IMR-90 (cell line): ENCODE measurements around the gene PGF. TPM values are rescaled to one million over a fixed set of nuclear protein-coding genes. Genes with fewer than 3 reads are reported as not detected.

ENCODE experiments used
- ATAC-seq: fragments of 200-7000 bp; cut with Tn5 transposase; 2 replicates; pipeline ENCODE4 v1.9.1; 2020; ENCODE audit warnings: low read depth, mild to moderate bottlenecking, moderate library complexity
- BruUV-seq: library from RNA; stranded (reverse); fragments of 400-500 nt; replicated peaks from 2 replicates; lab custom pipeline; 2021; lab: Mats Ljungman, UMichigan
- CTCF ChIA-PET: fragments of 300-600 bp; formaldehyde crosslinking; extraction: SDS; loops from one replicate; lab custom pipeline; 2021; ENCODE audit warnings: antibody characterized with exemption; lab: Yijun Ruan, JAX
- POLR2A ChIA-PET: fragments of 300-600 bp; sonication (Branson Sonifier 250); formaldehyde crosslinking; loops from one replicate; lab custom pipeline; 2022; ENCODE audit warnings: antibody characterized with exemption; ENCODE audit not compliant: unreplicated experiment; lab: Charles Lee
- DNase-seq: peaks from one replicate; pipeline ENCODE4 v3.0.0; 2013
- H2AFZ ChIP-seq: replicated peaks from 2 replicates; pipeline ENCODE3; 2013; ENCODE audit warnings: low read length, mild to moderate bottlenecking; ENCODE audit not compliant: poor library complexity
- H2AK5ac ChIP-seq: 2 replicates; pipeline ENCODE4 v1.6.1; 2013; ENCODE audit warnings: low read depth, low read length, inconsistent platforms
- H2AK9ac ChIP-seq: replicated peaks from 2 replicates; pipeline ENCODE3; 2013; ENCODE audit warnings: mild to moderate bottlenecking, low read depth, low read length, moderate library complexity; ENCODE audit not compliant: poor library complexity
- H2BK120ac ChIP-seq: 2 replicates; pipeline ENCODE4 v1.6.1; 2013; ENCODE audit warnings: low read depth, low read length, inconsistent platforms
- H2BK15ac ChIP-seq: 3 replicates; pipeline ENCODE4 v1.6.1; 2013; ENCODE audit warnings: low read depth, low read length, inconsistent platforms
- H2BK20ac ChIP-seq: 2 replicates; pipeline ENCODE4 v1.6.1; 2013; ENCODE audit warnings: low read depth, mild to moderate bottlenecking, inconsistent platforms, low read length, moderate library complexity
- H2BK5ac ChIP-seq: 2 replicates; pipeline ENCODE4 v1.6.1; 2013; ENCODE audit warnings: mild to moderate bottlenecking, low read depth, low read length, inconsistent platforms; ENCODE audit not compliant: poor library complexity, severe bottlenecking
- H3K14ac ChIP-seq: replicated peaks from 2 replicates; pipeline ENCODE4 v1.6.1; 2013; ENCODE audit warnings: low read depth, low read length, inconsistent platforms
- H3K18ac ChIP-seq: 2 replicates; pipeline ENCODE4 v1.6.1; 2013; ENCODE audit warnings: low read depth, low read length, control low read depth
- H3K23ac ChIP-seq: 2 replicates; pipeline ENCODE4 v1.6.1; 2013; ENCODE audit warnings: low read depth, low read length, inconsistent platforms
- H3K27ac ChIP-seq: 2 replicates; pipeline ENCODE4 v1.5.1; 2013; ENCODE audit warnings: mild to moderate bottlenecking, control low read depth, low read length; ENCODE audit not compliant: insufficient read depth
- H3K27me3 ChIP-seq: 2 replicates; pipeline ENCODE4 v1.6.1; 2013; ENCODE audit warnings: low read length; ENCODE audit not compliant: control insufficient read depth, insufficient read depth
- H3K36me3 ChIP-seq: 2 replicates; pipeline ENCODE4 v1.6.1; 2013; ENCODE audit warnings: low read length, mixed read lengths; ENCODE audit not compliant: control insufficient read depth, insufficient read depth
- H3K4ac ChIP-seq: 2 replicates; pipeline ENCODE4 v1.6.1; 2013; ENCODE audit warnings: low read depth, low read length, inconsistent platforms
- H3K4me1 ChIP-seq: 2 replicates; pipeline ENCODE4 v1.6.1; 2013; ENCODE audit warnings: low read length, mixed read lengths; ENCODE audit not compliant: control insufficient read depth, insufficient read depth
- H3K4me2 ChIP-seq: 2 replicates; pipeline ENCODE4 v1.6.1; 2013; ENCODE audit warnings: low read depth, mild to moderate bottlenecking, control low read depth, low read length, moderate library complexity
- H3K4me3 ChIP-seq: 2 replicates; pipeline ENCODE4 v1.5.1; 2013; ENCODE audit warnings: low read depth, mild to moderate bottlenecking, control low read depth, low read length, moderate library complexity; ENCODE audit not compliant: insufficient read depth
- H3K56ac ChIP-seq: 2 replicates; pipeline ENCODE4 v1.6.1; 2013; ENCODE audit warnings: low read length, inconsistent platforms; ENCODE audit not compliant: insufficient read depth; ENCODE audit errors: extremely low read depth
- H3K79me1 ChIP-seq, 2 experiments: 2 replicates each; pipeline ENCODE4 v1.6.1; 2013; ENCODE audit warnings: low read length in 2 of 2, inconsistent platforms in 1 of 2, low read depth in 1 of 2
- H3K9ac ChIP-seq: 2 replicates; pipeline ENCODE4 v1.6.1; 2013; ENCODE audit warnings: low read depth, low read length, control low read depth
- H3K9me1 ChIP-seq: 2 replicates; pipeline ENCODE4 v1.6.1; 2013; ENCODE audit warnings: low read length, inconsistent platforms; ENCODE audit not compliant: insufficient read depth
- H3K9me3 ChIP-seq: 2 replicates; pipeline ENCODE4 v1.6.1; 2013; ENCODE audit warnings: low read length; ENCODE audit not compliant: control insufficient read depth, insufficient read depth
- H4K20me1 ChIP-seq: 2 replicates; pipeline ENCODE4 v1.6.1; 2013; ENCODE audit warnings: low read length, inconsistent platforms; ENCODE audit not compliant: insufficient read depth
- H4K5ac ChIP-seq: 2 replicates; pipeline ENCODE4 v1.6.1; 2013; ENCODE audit warnings: mild to moderate bottlenecking, low read depth, low read length, control low read depth
- H4K8ac ChIP-seq, 2 experiments: 2 replicates each; pipeline ENCODE4 v1.6.1; 2013; ENCODE audit warnings: low read depth in 2 of 2, low read length in 2 of 2, control low read depth in 1 of 2, inconsistent platforms in 1 of 2
- H4K91ac ChIP-seq: 2 replicates; pipeline ENCODE4 v1.6.1; 2013; ENCODE audit warnings: low read depth, low read length, inconsistent platforms; ENCODE audit not compliant: insufficient read depth
- CHD1 ChIP-seq: IDR thresholded peaks from 2 replicates; pipeline ENCODE4 v1.6.1; 2012; ENCODE audit warnings: low read depth, low read length, improper control_type of control experiment
- FOS ChIP-seq: fragments of 150-350 bp; IDR thresholded peaks from 2 replicates; pipeline ENCODE4 v1.6.1; 2016; ENCODE audit warnings: low read depth, low read length
- MAFK ChIP-seq: IDR thresholded peaks from 2 replicates; pipeline ENCODE4 v1.6.1; 2012; ENCODE audit warnings: low read depth, low read length, improper control_type of control experiment
- MAZ ChIP-seq: IDR thresholded peaks from 2 replicates; pipeline ENCODE4 v1.6.1; 2012; ENCODE audit warnings: low read depth, mild to moderate bottlenecking, low read length, improper control_type of control experiment, moderate library complexity, borderline replicate concordance
- MXI1 ChIP-seq: IDR thresholded peaks from 2 replicates; pipeline ENCODE4 v1.6.1; 2012; ENCODE audit warnings: low read depth, mild to moderate bottlenecking, low read length, moderate library complexity, borderline replicate concordance
- POLR2A ChIP-seq: IDR thresholded peaks from 2 replicates; pipeline ENCODE4 v1.6.1; 2012; ENCODE audit warnings: mild to moderate bottlenecking, low read depth, low read length
- RAD21 ChIP-seq: IDR thresholded peaks from 2 replicates; pipeline ENCODE4 v1.6.1; 2012; ENCODE audit warnings: low read length, improper control_type of control experiment
- RFX5 ChIP-seq: IDR thresholded peaks from 2 replicates; pipeline ENCODE4 v1.8.0; 2012; ENCODE audit warnings: low read depth, mild to moderate bottlenecking, low read length, moderate library complexity
- SMC3 ChIP-seq: fragments of 150-350 bp; IDR thresholded peaks from 2 replicates; pipeline ENCODE4 v1.6.1; 2016; ENCODE audit warnings: low read depth, mild to moderate bottlenecking, antibody characterized with exemption, low read length, moderate library complexity
- WGBS, 2 experiments: methylation state at CpG; one replicate each; pipeline versions ENCODE4 v1.1.5 to v1.1.7; 2013; ENCODE audit warnings: missing lambda C conversion rate in 2 of 2; ENCODE audit not compliant: insufficient read length in 1 of 2; ENCODE audit errors: extremely low coverage in 2 of 2; 5-methylcytosine and 5-hydroxymethylcytosine counted together
- dilution Hi-C: fragments of 300-500 bp; cut with HindIII; formaldehyde crosslinking; loops from one replicate; pipeline ENCODE4 v1.14.3; 2018; ENCODE audit warnings: low sequenced_read_pairs; ENCODE audit not compliant: unreplicated experiment
- in situ Hi-C: fragments of 300-500 bp; cut with MboI; formaldehyde crosslinking; loops from 3 replicates; pipeline ENCODE4 v1.14.3; 2019; ENCODE audit warnings: low sequenced_read_pairs, inconsistent platforms, mixed read lengths
- intact Hi-C: fragments of 100-400 bp; cut with micrococcal nuclease; formaldehyde crosslinking; loops from 2 replicates; pipeline ENCODE4 v1.10.0; 2022
- polyA plus RNA-seq, 3 experiments: library from polyadenylated mRNA; depleted of rRNA; stranded (reverse); fragments of >200 nt; gene quantifications; 2 replicates each; pipeline ENCODE4 v1.2.3, GENCODE V29; 2012; ENCODE audit warnings: low replicate concordance in 1 of 3
- total RNA-seq: library from RNA; depleted of rRNA; stranded (reverse); fragments of >200 nt; gene quantifications from 2 replicates; pipeline ENCODE4 v1.2.3, GENCODE V29; 2012

PGF gene
- total and polyA plus RNA-seq, 2 of the 4 experiments (the other 2 are of a cell fraction): 0.36 to 0.39 TPM

- Histone ChIP-seq H2BK20ac (no peak overlapping the region), H4K20me1 (no peaks in the 10 kb centered on the region), H3K56ac (no peak overlapping the region), H2BK15ac (no peak overlapping the region), H3K36me3 (no peaks in the 10 kb centered on the region), H2BK120ac (no peak overlapping the region), H2AK9ac (no peak overlapping the region), H3K4me1 (peaks cover 1% of the 10 kb centered on the region; the same call in 1 of the 2 replicates), H3K27ac (no peak overlapping the region), H4K5ac (no peak overlapping the region), H3K4me2 (no peak overlapping the region), H3K14ac (no peak overlapping the region), H4K8ac (no peak overlapping the region), H2AK5ac (no peak overlapping the region), H3K4me3 (no peak overlapping the region), H3K27me3 (no peaks in the 10 kb centered on the region), H2BK5ac (no peak overlapping the region), H3K23ac (no peak overlapping the region), H3K4ac (no peak overlapping the region), H3K79me1 (no peaks in the 10 kb centered on the region), H3K18ac (no peak overlapping the region), H4K91ac (no peak overlapping the region), H2AFZ (no peak overlapping the region), H3K9me3 (no peaks in the 10 kb centered on the region), H3K9me1 (no peaks in the 10 kb centered on the region), H3K9ac (no peak overlapping the region)
- TF ChIP-seq MAZ (no peak), POLR2A (no peak), RAD21 (no peak), CHD1 (no peak), FOS (no peak), MAFK (no peak), SMC3 (no peak), RFX5 (no peak), MXI1 (no peak)
- BruUV-seq: no TSS peak
- dilution Hi-C loops (no loop called here), intact Hi-C loops (no loop called here), in situ Hi-C loops (loop anchor here (5.0 to 10.0 kb wide), 2 partner anchors 165 to 393 kb away; no protein-coding TSS in a partner anchor)
- DNase-seq (no peak), ATAC-seq (no peak)
- no CpG with 5 or more reads among the region's 6 CpGs for WGBS, 2 experiments
- POLR2A ChIA-PET: interaction anchor here (0.6 kb wide), 1 partner anchor 369 kb away, joined by 4 read pairs; no protein-coding TSS in a partner anchor
- CTCF ChIA-PET: no interaction called here
These were observed 43.3 kb downstream of the PGF start for GRCh38 chr14:74912111-74912510.
